Neutrophil (primary cell): ENCODE measurements around the gene CCNL2.

Experiments used
- H3K27ac ChIP-seq: fragments of 200-600 bp; sonication (generic); 2 replicates; pipeline ENCODE4 v1.5.1; 2016; ENCODE audit warnings: mild to moderate bottlenecking, moderate library complexity
- H3K27me3 ChIP-seq: fragments of 200-600 bp; sonication (generic); 2 replicates; pipeline ENCODE4 v1.6.0; 2016; ENCODE audit warnings: mild to moderate bottlenecking
- H3K36me3 ChIP-seq: fragments of 200-600 bp; sonication (generic); 2 replicates; pipeline ENCODE4 v1.5.1; 2017
- H3K4me1 ChIP-seq, 2 experiments: fragments of 200-600 bp in 1 of 2; sonication (generic) in 1 of 2; 1 replicate in 1 of 2; 2 replicates in 1 of 2; pipeline versions ENCODE4 v1.5.1 to v1.6.1; 2013 to 2016; ENCODE audit warnings: low read depth in 1 of 2, low read length in 1 of 2, mild to moderate bottlenecking in 1 of 2, moderate library complexity in 1 of 2; ENCODE audit not compliant: control insufficient read depth in 1 of 2, insufficient read depth in 1 of 2
- H3K4me3 ChIP-seq, 2 experiments: fragments of 200-600 bp in 1 of 2; sonication (generic) in 1 of 2; 1 replicate in 1 of 2; 2 replicates in 1 of 2; pipeline ENCODE4 v1.5.1; 2013 to 2016; ENCODE audit warnings: low read depth in 1 of 2, low read length in 1 of 2, mild to moderate bottlenecking in 1 of 2, moderate library complexity in 1 of 2
- H3K9me3 ChIP-seq: fragments of 200-600 bp; sonication (generic); 2 replicates; pipeline ENCODE4 v1.5.1; 2016
- TF ChIP-seq, protein P1 (sequence below): fragments of 200-600 bp; sonication (generic); IDR thresholded peaks from 2 replicates; pipeline ENCODE4 v1.5.1; 2016; ENCODE audit warnings: antibody characterized with exemption

Gene CCNL2

GRCh38 chr1:1397839-1398523 lies 1.2 kb downstream of the CCNL2 start:
- H3K27ac ChIP-seq = peak overlapping the region; percentile 89
- H3K36me3 ChIP-seq = peaks cover 70% of the 10 kb centered on the region
- H3K27me3 ChIP-seq = no peaks in the 10 kb centered on the region

GRCh38 chr1:1395166-1395565 lies 4.0 kb downstream of the CCNL2 start:
- Histone ChIP-seq H3K36me3 (peaks cover 73% of the 10 kb centered on the region), H3K4me1 (peaks cover 19 to 21% of the 10 kb centered on the region in 2 experiments), H3K27ac (no peak overlapping the region), H3K9me3 (no peaks in the 10 kb centered on the region), H3K27me3 (no peaks in the 10 kb centered on the region), H3K4me3 (no peak overlapping the region)
- TF ChIP-seq, protein P1, sequence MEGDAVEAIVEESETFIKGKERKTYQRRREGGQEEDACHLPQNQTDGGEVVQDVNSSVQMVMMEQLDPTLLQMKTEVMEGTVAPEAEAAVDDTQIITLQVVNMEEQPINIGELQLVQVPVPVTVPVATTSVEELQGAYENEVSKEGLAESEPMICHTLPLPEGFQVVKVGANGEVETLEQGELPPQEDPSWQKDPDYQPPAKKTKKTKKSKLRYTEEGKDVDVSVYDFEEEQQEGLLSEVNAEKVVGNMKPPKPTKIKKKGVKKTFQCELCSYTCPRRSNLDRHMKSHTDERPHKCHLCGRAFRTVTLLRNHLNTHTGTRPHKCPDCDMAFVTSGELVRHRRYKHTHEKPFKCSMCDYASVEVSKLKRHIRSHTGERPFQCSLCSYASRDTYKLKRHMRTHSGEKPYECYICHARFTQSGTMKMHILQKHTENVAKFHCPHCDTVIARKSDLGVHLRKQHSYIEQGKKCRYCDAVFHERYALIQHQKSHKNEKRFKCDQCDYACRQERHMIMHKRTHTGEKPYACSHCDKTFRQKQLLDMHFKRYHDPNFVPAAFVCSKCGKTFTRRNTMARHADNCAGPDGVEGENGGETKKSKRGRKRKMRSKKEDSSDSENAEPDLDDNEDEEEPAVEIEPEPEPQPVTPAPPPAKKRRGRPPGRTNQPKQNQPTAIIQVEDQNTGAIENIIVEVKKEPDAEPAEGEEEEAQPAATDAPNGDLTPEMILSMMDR = no peak

More at GRCh38 chr1:1397839-1398523, 1.2 kb downstream of the CCNL2 start:
- H3K4me3 ChIP-seq = peak overlapping the region; percentile 79 to 80
- TF ChIP-seq, protein P1 = no peak
- H3K4me1 ChIP-seq = peaks cover 28 to 30% of the 10 kb centered on the region in 2 experiments
- no peaks in the 10 kb centered on the region for H3K9me3 ChIP-seq

DNA sequence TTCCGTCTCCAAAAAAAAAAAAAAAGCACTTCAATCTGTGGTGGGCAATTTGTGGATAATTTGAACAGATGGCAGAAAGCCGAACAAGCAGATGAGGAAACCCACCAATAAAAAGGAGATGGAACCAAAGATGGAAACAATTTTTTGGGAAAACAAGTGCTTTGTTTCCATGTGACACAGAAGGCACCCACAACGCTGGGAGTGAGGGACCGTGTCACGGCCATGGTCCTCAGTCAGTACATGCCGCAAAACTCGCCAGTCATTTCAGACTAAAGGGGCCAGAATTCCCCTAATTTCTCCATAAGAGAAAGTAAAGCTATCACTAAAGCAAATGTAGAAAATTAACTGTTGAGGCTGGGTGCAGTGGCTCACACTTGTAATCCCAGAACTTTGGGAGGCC lies 5.0 kb downstream of the CCNL2 start:
- H3K4me3 ChIP-seq = no peak overlapping the region
- TF ChIP-seq, protein P1 = no peak

DNA sequence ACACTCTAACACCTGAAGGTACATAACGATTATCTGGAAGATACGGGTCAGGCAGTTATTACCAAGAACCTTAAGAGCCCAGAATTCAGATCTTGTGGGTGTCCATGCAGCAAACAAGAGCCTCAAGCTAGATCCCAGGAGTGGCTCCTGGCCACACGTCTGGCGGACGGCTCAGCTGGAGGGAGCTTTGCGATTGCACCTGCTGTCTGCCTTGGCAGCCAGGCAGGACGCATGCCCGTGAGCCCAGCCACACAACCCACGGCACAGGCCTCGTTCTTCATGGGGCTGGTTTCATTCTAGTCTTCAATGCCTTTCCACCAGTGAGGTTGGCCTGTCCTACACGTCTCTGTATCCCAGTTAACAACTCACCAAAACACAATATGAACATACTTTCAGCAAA lies 5.7 kb downstream of the CCNL2 start:
- Histone ChIP-seq H3K4me1 (peaks cover 7 to 9% of the 10 kb centered on the region in 2 experiments), H3K27ac (no peak overlapping the region), H3K4me3 (no peak overlapping the region), H3K36me3 (peaks cover 90% of the 10 kb centered on the region), H3K27me3 (no peaks in the 10 kb centered on the region), H3K9me3 (no peaks in the 10 kb centered on the region)
- TF ChIP-seq, protein P1 = no peak

More for the DNA sequence above, 5.0 kb downstream of the CCNL2 start:
- Histone ChIP-seq H3K27ac (no peak overlapping the region), H3K4me1 (peaks cover 11 to 12% of the 10 kb centered on the region in 2 experiments), H3K9me3 (no peaks in the 10 kb centered on the region), H3K36me3 (peaks cover 83% of the 10 kb centered on the region), H3K27me3 (no peaks in the 10 kb centered on the region)

- TF ChIP-seq, protein P1 = no peak
- peaks cover 93% of the 10 kb centered on the region for H3K36me3 ChIP-seq
Measured at GRCh38 chr1:1393014-1393413, 6.1 kb downstream of the CCNL2 start.

More at GRCh38 chr1:1393014-1393413, 6.1 kb downstream of the CCNL2 start:
- Histone ChIP-seq H3K27ac (no peak overlapping the region), H3K9me3 (no peaks in the 10 kb centered on the region), H3K27me3 (no peaks in the 10 kb centered on the region), H3K4me3 (no peak overlapping the region), H3K4me1 (peaks cover 2 to 5% of the 10 kb centered on the region in 2 experiments)
